LNCaP clone FGC (cell line): ENCODE data around the gene HIVEP3.
A peak's percentile ranks its signal among the peaks of the same experiment; 100 is the strongest.

Source experiments
- DNase-seq: peaks from one replicate; pipeline ENCODE4 v3.0.0-alpha.2; 2011; ENCODE audit warnings: low read depth
- H3K4me3 ChIP-seq: 2 replicates; pipeline ENCODE4 v1.5.1; 2011; ENCODE audit warnings: mild to moderate bottlenecking, low read depth, low read length, control low read depth
- TF ChIP-seq, protein P1 (sequence below): IDR thresholded peaks from 2 replicates; pipeline ENCODE4 v1.5.1; 2012; ENCODE audit warnings: mild to moderate bottlenecking; ENCODE audit not compliant: control insufficient read depth, insufficient read depth; ENCODE audit errors: extremely low read depth

The HIVEP3 gene

DNA sequence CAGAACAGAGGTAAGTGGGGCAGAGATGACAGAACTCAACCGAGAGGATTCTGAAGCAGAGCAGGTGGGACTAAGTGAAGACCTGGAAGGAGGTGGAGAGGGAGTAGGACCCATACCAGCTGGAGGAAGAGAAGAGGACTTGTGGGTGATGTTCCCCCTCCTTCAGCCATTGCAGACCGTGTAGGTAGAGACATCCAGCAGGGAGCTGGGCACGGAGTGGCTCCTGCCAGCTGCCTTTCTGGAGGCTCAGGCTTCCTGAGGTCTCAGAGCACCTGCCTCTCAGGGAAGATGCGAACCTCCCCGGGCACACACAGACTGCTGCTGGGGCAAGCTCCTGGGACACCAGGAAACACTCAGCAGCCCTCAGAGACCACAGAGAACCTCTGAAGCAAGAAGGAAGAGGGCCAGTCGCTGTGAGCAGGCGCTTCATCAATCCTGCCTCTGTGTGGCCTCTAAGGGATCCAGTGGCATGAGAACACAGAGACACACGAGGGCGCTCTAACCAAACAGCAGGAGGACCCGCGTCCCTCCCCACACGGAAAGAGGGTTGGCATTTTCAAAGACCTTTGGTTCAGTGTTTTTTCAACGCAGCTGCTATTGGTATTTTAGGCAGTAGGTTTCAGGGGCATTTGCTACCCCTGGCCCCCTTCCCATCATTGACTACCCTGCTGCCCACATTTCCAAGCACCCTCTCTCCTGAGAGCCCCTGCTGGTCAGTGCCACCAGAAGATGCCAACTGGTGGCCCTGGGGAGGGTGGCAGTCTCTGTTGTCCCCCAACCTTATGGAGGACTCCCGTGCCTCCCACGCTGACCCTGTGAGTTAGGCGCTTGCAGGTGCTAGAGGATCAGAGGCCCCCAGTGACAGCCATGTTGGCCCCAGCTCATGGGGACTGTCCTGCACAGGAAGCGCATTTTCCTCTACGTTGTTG is 344.7 kb downstream of the HIVEP3 start:
- DNase-seq, result peak; percentile 46
- no peak overlapping the region for H3K4me3 ChIP-seq
- TF ChIP-seq, protein P1, sequence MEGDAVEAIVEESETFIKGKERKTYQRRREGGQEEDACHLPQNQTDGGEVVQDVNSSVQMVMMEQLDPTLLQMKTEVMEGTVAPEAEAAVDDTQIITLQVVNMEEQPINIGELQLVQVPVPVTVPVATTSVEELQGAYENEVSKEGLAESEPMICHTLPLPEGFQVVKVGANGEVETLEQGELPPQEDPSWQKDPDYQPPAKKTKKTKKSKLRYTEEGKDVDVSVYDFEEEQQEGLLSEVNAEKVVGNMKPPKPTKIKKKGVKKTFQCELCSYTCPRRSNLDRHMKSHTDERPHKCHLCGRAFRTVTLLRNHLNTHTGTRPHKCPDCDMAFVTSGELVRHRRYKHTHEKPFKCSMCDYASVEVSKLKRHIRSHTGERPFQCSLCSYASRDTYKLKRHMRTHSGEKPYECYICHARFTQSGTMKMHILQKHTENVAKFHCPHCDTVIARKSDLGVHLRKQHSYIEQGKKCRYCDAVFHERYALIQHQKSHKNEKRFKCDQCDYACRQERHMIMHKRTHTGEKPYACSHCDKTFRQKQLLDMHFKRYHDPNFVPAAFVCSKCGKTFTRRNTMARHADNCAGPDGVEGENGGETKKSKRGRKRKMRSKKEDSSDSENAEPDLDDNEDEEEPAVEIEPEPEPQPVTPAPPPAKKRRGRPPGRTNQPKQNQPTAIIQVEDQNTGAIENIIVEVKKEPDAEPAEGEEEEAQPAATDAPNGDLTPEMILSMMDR, result peak; percentile 95

GRCh38 chr1:41573194-41573593 is 345.5 kb downstream of the HIVEP3 start:
- TF ChIP-seq, protein P1, result no peak
- DNase-seq, result no peak
- no peak overlapping the region for H3K4me3 ChIP-seq

- no peak for DNase-seq
- TF ChIP-seq, protein P1, result no peak
- no peak overlapping the region for H3K4me3 ChIP-seq
These were observed 346.5 kb downstream of the HIVEP3 start for GRCh38 chr1:41572224-41572623.

GRCh38 chr1:41571041-41571440 is 347.7 kb downstream of the HIVEP3 start:
- no peak overlapping the region for H3K4me3 ChIP-seq
- no peak for DNase-seq
- TF ChIP-seq, protein P1, result no peak

GRCh38 chr1:41568204-41568603 is 350.5 kb downstream of the HIVEP3 start:
- no peak for DNase-seq
- H3K4me3 ChIP-seq, result no peak overlapping the region
- TF ChIP-seq, protein P1, result no peak

- H3K4me3 ChIP-seq, result no peak overlapping the region
- DNase-seq, result no peak
- TF ChIP-seq, protein P1, result no peak
These were observed 351.8 kb downstream of the HIVEP3 start for GRCh38 chr1:41566969-41567368.
